A549 treated with ZK216348 at 1 μM for 4 hours (cell line): ENCODE data around the gene SF3B3. TPM values are rescaled to one million over a fixed set of nuclear protein-coding genes. Genes with fewer than 3 reads are reported as not detected.

Source experiments
- total RNA-seq: library from RNA; stranded (reverse); fragments of 200-300 nt; extraction: Qiagen RNA extraction; gene quantifications from 5 replicates; pipeline ENCODE4 v1.2.3, GENCODE V29; 2022; ENCODE audit warnings: low read depth

The SF3B3 gene
- total RNA-seq, result 132 to 214 TPM (median 196 TPM) in 5 replicates

DNA sequence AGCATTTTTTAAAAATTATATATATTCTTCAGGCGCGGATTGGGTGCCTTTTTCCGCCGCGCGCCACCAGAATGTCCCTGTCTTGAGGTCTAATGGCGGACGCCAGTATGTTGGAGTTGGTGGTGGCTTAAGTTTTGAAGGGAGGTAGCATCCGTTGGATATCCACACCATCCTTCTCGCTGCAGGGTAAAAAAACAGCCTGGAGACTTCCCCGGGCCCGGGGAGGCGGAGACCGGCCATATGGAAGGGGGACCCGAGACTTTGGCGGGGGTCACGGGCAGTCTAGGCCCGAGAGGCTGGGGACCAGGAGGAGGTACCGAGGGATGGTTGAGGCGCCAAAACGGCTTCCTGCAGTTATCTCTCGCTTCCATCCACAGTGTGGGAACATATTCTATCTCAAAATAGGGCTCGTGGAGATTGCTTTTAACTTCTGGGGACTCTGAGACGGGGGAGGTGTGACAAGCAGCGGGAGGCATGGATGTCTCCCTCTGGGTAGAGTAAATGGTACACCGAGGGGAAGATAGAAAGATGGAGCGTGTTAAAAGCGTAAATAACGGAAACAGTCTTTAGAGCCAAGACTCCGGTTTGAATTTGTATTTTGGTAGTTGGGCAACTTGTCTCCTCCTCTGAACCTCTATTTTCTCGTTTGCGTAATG is at the start of gene SF3B3:
TSS of gene SF3B3 (plus strand) at position 74 of the 656 bp plus-strand sequence. CDS start 2,841 bp downstream, outside the sequence.

DNA sequence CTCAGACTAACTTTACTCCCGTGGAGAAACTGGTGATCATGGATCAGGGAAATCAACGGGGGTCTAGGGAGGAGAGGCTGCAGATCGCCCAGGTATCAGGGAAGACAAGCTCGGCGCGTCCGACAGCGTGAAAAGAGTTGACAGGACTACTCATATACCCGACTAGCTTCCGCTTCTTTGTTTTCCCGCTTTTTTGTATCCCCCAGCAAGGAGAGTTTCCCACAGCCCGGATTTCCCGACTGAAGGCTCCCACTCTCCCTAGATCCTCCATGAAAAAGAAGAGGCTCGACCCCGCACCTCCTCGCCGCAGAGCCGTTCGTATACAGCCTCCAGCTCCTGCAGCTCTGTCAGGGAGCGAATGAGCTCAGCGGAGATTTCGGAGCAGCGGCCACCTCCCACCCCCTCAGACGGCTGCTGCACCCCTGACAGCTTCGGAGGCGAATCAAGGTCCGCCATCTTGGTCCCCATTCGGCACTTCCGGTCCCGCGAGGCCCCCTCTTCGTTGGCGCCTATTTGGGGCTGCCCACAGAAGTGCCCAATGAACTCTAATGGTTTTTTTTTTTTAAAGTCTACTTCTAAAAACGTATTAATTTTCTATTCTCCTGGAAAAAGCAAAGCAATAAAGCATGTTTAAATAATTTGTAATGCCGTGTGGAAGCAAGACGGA is 407 bp upstream of the SF3B3 start, which contains the start of gene COG4:
TSS of gene COG4 (minus strand) at position 479 of the 667 bp plus-strand sequence. CDS start at position 468, 11 bp downstream.

Other genes with a start within 250 kb of the SF3B3 start
- 75.0 to 102 TPM (median 92.5 TPM) in 5 replicates for gene AARS1, start 234.3 kb upstream of the SF3B3 start, total RNA-seq
- gene DDX19B, start 224.6 kb upstream of the SF3B3 start, total RNA-seq, result 28.3 to 32.8 TPM (median 29.3 TPM) in 5 replicates
- gene DDX19A, start 176.9 kb upstream of the SF3B3 start, total RNA-seq, result 36.6 to 41.6 TPM (median 40.0 TPM) in 5 replicates
- gene ST3GAL2, start 84.7 kb upstream of the SF3B3 start, total RNA-seq, result 14.8 to 28.1 TPM (median 23.1 TPM) in 5 replicates
- gene FCSK, start 69.2 kb upstream of the SF3B3 start, total RNA-seq, result 3.3 to 7.2 TPM (median 6.9 TPM) in 5 replicates
- gene COG4, start 262 bp upstream of the SF3B3 start, total RNA-seq, result 24.7 to 34.8 TPM (median 31.5 TPM) in 5 replicates
- 0.32 to 0.83 TPM (median 0.43 TPM) in 4 of 5 replicates, not detected in the other for gene IL34, start 122.7 kb downstream of the SF3B3 start, total RNA-seq
- 40.4 to 90.2 TPM (median 80.1 TPM) in 5 replicates for gene MTSS2, start 162.2 kb downstream of the SF3B3 start, total RNA-seq